NCI-H2227 treated with DMSO at 0.1 percent for 48 hours (cell line): ENCODE measurements around the gene PKNOX2.

ENCODE experiments used
- DNase-seq: peaks from one replicate; lab custom pipeline; 2025; lab: John Stamatoyannopoulos, UW

PKNOX2 gene

DNA sequence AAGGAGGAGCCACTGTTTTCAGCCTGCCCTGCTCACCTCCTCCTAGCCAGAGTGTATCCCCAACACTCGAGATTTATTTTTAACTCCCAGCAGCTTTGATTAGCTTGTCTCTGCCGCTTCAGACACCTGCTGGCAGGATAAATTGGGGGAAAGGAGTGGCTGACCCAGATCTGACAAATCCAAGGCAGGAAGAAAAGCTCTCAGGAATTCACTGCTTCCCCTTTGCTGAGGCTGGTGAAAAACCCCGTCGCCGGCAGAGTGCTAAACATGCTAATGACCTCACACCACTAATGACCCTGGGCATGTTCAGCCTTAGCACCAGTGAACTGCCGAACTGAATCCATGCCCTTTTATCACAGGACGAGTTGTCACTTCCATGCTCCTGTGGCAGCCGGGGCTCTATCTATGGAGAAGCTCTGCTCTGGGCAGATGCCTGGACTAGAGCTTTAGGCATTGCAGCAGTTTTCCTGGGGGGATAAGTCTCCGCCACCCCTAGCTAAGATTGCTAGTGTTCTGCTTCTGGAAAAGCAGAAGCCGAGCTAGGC, 279.3 kb downstream of the PKNOX2 start:
- peak; percentile 37 for DNase-seq

- DNase-seq = no peak
These were observed 281.2 kb downstream of the PKNOX2 start for GRCh38 chr11:125445731-125446130.

DNA sequence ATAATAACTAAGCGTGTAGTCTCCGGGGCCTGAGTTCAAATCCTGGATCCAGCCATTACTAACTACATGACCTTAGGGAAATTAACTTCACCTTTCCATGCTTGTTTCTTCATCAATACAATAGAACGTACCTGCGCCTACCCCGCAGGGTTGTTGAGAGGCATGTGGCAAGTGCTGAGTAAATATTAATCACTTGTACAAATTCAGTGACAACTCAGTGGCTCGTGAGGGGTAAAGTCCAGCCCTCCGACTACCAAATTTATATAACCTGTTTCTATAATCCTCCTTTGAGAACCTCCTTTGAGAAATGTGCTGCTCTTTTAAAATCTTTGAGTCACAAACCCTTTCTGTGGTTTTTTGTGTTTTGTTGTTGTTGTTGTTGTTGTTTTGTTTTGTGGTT, 281.7 kb downstream of the PKNOX2 start:
- DNase-seq = no peak

GRCh38 chr11:125447721-125448120, 283.2 kb downstream of the PKNOX2 start:
- no peak for DNase-seq

GRCh38 chr11:125448136-125448535, 283.6 kb downstream of the PKNOX2 start:
- DNase-seq = no peak

- DNase-seq = no peak
These were observed 285.0 kb downstream of the PKNOX2 start for GRCh38 chr11:125449565-125449964.

DNA sequence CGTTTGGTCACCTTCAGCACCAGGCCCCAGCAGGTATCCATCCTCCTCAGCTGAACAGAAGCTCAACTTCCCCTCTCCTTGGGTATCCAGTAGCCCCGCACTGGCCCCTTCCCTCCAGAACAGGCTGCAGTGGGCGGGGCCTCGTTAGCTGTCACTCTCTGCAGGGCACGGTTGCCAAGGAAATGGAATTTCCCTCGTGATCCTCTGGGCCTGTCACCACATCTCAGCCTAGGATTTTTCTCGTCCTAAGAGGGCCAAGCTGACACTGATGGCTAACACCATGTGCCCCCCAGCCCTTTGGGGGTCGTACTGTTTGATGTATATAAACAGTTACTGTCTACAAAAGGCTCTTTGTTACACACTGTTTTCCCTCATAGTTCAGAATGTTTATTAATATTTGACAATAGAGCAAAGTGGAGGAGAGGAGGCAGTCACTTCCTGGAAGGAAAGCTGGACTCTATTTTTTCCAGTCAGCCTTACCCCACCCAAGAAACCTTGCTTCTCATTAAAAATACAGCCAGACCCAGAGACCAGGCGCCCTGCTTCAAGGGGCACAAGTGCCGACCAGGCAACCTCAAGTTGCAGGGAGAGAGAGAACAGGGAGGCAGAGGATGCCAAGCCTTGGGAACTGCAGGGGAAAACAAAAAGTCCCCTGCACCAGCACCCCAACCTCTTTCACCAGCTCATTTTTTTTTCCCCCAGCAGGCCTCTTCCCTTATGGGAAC, 287.0 kb downstream of the PKNOX2 start:
- DNase-seq = peak; percentile 53

GRCh38 chr11:125452125-125452470, 287.5 kb downstream of the PKNOX2 start:
- no peak for DNase-seq

DNA sequence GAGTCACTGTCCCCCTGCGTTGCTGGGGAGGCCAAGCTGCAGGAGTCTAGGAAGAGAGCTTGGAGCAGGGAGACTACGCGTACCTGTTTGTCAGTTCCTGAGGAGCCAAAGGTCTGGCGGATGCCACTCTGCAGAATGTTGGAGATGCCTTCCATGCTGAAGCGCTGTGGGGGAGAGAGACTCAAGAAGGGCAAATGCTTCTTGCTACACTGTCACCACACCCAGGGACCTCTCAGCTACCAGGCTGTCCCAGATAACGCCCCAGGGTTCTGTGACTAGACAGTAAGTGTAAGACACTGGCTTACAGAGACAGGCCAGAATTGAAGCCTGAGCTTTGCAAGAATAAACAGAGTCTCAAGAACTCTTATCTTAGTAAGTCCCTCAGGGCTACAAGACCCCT, 289.5 kb downstream of the PKNOX2 start:
- DNase-seq = no peak

- DNase-seq = no peak
These were observed 291.3 kb downstream of the PKNOX2 start for GRCh38 chr11:125455851-125456250.

- DNase-seq = no peak
These were observed 293.3 kb downstream of the PKNOX2 start for GRCh38 chr11:125457814-125458343.

- no peak for DNase-seq
These were observed 295.7 kb downstream of the PKNOX2 start for GRCh38 chr11:125460275-125460674.

DNA sequence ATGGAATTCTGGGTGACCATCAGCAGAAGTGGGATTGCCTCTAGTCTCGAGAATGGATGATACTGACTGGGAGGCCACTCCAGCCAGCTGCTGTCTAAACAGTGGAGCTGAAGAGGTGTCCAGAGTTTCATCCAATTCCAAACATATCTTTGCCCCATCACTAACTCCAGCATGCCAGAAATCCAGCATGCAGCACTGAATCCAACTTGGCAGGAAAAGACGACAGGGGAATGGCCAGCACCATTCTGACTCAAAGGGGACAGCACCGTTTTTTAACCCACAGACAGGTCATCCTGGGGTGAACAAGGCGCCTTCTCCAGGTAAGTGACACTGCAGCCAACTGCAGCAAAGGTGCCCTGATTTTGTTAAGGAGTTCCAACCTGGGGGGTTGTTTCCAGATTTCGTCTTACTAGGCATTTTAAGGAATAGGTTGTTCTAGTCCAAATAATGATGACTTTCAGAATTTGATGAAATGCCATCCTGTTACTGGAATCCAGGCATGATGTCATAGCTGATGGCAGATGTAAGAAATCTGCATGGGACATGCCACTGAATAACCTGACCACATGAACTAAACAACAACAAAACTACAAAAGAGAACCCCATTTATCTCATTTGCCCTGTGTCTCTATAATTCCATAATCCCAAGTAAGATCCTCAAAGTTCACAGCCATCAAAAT, 299.2 kb downstream of the PKNOX2 start:
- DNase-seq = no peak

GRCh38 chr11:125464270-125464662, 299.7 kb downstream of the PKNOX2 start:
- DNase-seq = no peak

GRCh38 chr11:125464666-125465065, 300.1 kb downstream of the PKNOX2 start:
- no peak for DNase-seq

DNA sequence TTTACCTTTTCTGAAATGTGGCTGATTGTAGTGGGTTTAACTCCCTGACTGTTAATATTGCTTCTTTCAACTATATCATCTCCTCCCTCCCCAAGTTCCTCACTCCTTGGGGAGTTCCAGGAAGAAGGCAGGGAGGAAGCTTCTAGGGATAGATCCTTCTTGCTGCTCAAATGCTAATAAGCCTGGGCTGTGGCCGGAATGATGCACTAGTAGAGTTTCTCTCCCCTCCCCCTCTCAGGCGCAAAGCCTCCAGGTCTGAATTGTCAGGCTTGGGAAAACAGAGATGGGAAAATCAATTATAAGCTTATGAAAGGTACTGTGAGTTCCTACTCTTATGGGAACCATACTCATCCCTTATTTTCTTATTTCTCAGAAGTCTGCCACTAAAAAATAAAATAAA, 300.7 kb downstream of the PKNOX2 start:
- DNase-seq = peak; percentile 23

DNA sequence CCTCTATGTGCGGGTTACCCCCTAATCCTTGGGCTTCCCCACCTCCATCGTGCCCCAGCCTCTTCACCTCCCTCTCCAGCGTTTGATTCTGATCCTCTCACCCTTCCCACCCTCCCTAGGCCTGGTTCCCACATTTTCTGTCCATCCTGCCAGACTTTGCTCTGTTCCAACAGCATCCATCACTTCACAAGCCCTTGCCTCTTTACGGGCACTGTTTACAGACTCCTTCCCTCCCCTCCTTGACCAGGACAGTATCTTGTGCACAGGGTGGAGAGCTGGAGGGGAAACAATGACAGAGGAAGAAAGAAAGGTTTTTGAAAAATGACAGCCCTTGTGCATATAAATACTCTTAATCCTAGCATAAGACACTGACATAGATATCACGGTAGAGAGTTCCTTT, 301.1 kb downstream of the PKNOX2 start:
- no peak for DNase-seq

DNA sequence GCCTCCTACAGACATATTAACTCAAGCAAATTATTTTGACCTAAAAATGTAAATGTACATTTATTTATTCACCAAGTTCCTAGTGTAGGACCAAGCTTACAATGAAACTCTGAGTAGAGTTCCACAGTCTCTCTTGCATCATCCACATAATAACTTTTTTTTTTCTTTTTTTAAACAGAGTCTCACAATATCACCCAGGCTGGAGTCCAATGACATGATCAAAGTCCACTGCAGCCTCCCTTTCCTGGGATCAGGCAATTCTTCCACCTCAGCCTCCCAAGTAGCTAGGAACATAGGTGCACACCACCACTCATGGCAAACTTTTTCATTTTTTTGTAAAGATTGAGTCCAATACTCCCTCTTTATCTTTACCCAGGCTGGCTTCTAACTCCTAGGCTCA, 303.5 kb downstream of the PKNOX2 start:
- no peak for DNase-seq

DNA sequence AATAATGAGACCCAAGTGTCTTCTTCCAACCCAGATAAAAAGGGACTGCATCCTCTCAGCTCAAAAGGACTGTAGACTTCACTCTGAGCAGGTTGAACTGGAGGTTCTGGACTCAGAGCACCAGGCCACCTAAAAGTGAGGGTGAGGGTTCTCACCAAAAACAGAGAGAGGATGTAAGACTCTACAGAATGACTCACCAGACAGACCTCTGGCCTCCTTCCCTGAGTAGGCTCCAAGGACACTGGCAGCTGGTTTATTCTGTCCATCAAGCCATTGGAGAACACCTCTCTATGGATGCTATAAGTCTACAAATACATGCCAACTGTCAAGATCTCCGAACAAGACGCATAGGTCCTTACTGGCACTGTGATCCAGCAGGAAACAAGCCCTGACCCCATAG, 304.3 kb downstream of the PKNOX2 start:
- DNase-seq = no peak

DNA sequence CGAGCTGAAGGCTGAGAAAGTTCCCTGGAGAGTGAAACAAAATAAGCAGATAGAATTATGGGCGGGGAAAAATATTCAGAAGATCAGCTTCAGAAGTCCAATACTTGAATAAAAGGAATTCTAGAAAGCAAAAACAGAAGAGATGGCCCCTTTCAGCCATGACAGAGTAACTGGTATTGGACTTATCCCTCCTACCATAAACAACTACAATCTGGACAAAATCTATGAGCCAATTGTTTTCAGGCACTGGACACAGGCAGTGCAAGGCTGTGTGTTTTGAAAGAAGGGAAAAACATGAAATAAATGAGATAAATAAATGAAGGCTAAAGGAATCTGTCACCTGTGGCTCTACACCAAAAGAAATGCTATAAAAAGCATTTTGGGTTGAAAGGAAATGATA, 305.8 kb downstream of the PKNOX2 start:
- DNase-seq = no peak

DNA sequence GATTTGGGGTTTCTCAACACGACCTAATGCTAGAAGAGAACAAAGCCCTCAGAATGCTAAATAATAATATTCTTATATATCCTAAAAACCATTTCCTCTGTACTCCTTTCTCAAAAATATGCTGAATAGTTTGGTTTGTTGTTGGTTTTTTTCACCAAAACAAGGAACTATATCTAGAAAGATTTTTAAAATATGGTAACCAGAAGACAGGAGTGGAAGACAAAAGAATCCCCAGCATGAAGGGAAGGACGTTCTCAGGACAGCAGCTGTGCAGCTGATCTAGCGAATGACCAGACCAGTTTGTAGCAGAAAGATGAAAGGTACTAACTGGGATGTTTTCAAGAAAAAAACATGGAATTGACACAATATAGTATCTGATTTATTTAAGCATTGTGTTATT, 312.2 kb downstream of the PKNOX2 start:
- no peak for DNase-seq

GRCh38 chr11:125479137-125479536, 314.6 kb downstream of the PKNOX2 start:
- DNase-seq = no peak

- peak; percentile 44 for DNase-seq
These were observed 317.0 kb downstream of the PKNOX2 start for GRCh38 chr11:125481531-125481930.
